ENCODE measurements around the gene ST6GALNAC2. TPM values are rescaled to one million over a fixed set of nuclear protein-coding genes. Genes with fewer than 3 reads are reported as not detected.
"Not testable (repeated sequence)": the region's sequence is repeated elsewhere in the genome, so short reads cannot be mapped to it uniquely, and the experiment has no call there.

The ST6GALNAC2 gene
- total RNA-seq, result 24.0 TPM

- ATAC-seq, result peak; percentile 74
Observed at GRCh38 chr17:76585649-76586593, at the start of gene ST6GALNAC2. Gene ST6GALNAC2 (minus strand): TSS chr17:76585860. CDS start chr17:76585808, 52 bp downstream.

GRCh38 chr17:76635039-76635438 is 49.4 kb upstream of the ST6GALNAC2 start:
- no peak for ATAC-seq

GRCh38 chr17:76633628-76634328 is 48.1 kb upstream of the ST6GALNAC2 start:
- no peak for ATAC-seq

GRCh38 chr17:76631821-76632565 is 46.3 kb upstream of the ST6GALNAC2 start:
- ATAC-seq, result peak; percentile 90

GRCh38 chr17:76630151-76630550 is 44.5 kb upstream of the ST6GALNAC2 start:
- ATAC-seq, result no peak

- no peak for ATAC-seq
Observed at GRCh38 chr17:76627510-76627909, 41.9 kb upstream of the ST6GALNAC2 start.

- peak; percentile 42 for ATAC-seq
Observed at GRCh38 chr17:76626442-76626841, 40.8 kb upstream of the ST6GALNAC2 start.

GRCh38 chr17:76625496-76625895 is 39.8 kb upstream of the ST6GALNAC2 start:
- no peak for ATAC-seq

GRCh38 chr17:76623271-76624146 is 37.8 kb upstream of the ST6GALNAC2 start:
- ATAC-seq, result peak; percentile 81

- no peak for ATAC-seq
Observed at GRCh38 chr17:76617838-76618237, 32.2 kb upstream of the ST6GALNAC2 start.

GRCh38 chr17:76614912-76615617 is 29.4 kb upstream of the ST6GALNAC2 start:
- peak; percentile 23 for ATAC-seq

GRCh38 chr17:76614064-76614759 is 28.6 kb upstream of the ST6GALNAC2 start:
- ATAC-seq, result not testable (repeated sequence)

GRCh38 chr17:76612977-76613851 is 27.6 kb upstream of the ST6GALNAC2 start:
- peak; percentile 61 for ATAC-seq

GRCh38 chr17:76612465-76612864 is 26.8 kb upstream of the ST6GALNAC2 start:
- no peak for ATAC-seq

GRCh38 chr17:76611758-76612157 is 26.1 kb upstream of the ST6GALNAC2 start:
- ATAC-seq, result no peak

GRCh38 chr17:76611080-76611749 is 25.6 kb upstream of the ST6GALNAC2 start:
- ATAC-seq, result peak; percentile 22

GRCh38 chr17:76606685-76607084 is 21.0 kb upstream of the ST6GALNAC2 start:
- ATAC-seq, result not testable (repeated sequence)

- no peak for ATAC-seq
Observed at GRCh38 chr17:76601065-76601464, 15.4 kb upstream of the ST6GALNAC2 start.

Data from esophagus mucosa (tissue), 1 donor.